Left lobe of liver (tissue), 2 donors: Measurements from ENCODE around the gene CAPN12. TPM values are rescaled to one million over a fixed set of nuclear protein-coding genes. Genes with fewer than 3 reads are reported as not detected.

Experiments used
- ATAC-seq: fragments of 200-7000 bp; cut with Tn5 transposase; one replicate; pipeline ENCODE4 v1.9.1; 2020; ENCODE audit warnings: mild to moderate bottlenecking, moderate library complexity
- DNase-seq: peaks from one replicate; pipeline ENCODE4 v3.0.0-alpha.2; 2020; ENCODE audit warnings: low spot score
- total RNA-seq: library from RNA; stranded (reverse); gene quantifications from one replicate; pipeline ENCODE4 v1.2.1, GENCODE V29; 2021
- donor health status: DM: no; HTN: no; CAD: no; lungs with moderate emphysema.
- donor health status: DM: no; HTN: yes; CAD: no.

CAPN12 gene
- total RNA-seq, 1 donor from 2014 or later, result 30.9 TPM

DNA sequence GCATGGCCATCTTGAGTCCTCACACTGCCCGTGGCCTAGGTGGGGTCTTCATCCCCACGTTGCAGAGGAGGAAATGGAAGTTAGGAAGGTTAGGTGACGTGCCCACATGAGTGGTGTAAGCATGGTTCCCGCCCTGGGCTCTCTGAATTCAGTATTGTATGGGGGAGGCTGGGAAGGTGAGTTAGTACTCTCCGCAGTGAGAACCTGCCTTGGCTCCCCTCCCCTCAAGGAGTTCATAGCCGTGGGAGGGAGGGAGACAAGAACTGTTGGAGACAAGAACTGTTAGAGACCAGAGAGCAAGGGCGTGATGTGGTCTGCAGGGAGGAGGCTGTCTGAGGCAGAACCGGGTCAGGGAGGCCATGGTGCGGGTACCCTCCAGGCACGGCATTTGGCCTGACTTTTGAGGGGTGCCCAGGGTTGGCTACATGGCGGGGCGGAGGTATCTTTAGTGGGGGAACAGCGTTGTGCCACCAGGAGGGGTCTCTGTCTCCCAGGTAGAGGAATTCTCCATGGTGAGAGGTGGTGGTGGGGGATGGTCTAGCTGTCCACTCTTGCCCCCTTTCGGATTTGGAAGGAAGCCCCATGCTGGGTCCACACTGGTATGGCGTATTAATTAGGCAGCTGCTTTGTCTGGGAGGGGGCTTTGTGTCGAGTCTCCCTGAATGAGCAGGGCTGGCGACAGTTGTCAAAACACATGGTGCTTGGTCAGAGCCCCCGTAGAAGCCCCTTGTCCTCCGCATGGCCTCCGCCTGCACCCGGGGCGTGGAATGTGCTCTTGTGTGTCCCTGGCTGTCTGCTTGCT is 45.8 kb downstream of the CAPN12 start:
- DNase-seq, result no peak
- ATAC-seq, result no peak

DNA sequence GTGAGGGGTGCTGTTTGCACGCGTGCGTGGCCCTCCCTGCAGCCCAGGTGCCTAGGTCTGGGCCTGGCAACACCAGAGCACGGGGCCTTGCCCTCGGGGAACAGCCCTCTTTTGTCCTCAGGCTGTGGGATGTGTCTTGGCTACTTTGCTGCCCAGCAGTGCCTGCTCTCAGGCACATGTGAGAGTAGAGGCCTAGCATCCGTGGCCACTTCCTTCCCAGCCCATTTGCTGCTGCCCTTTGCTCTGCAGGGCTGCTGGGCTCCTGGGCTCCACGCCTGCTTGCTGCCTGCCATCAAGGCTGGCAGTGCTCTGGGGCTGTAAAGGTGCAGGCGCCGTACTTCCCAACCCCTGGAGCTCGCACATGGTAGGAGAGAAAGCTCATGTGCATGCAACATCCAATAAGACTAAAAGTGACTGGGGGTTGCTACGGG is 46.6 kb downstream of the CAPN12 start:
- no peak for ATAC-seq
- DNase-seq, result no peak

DNA sequence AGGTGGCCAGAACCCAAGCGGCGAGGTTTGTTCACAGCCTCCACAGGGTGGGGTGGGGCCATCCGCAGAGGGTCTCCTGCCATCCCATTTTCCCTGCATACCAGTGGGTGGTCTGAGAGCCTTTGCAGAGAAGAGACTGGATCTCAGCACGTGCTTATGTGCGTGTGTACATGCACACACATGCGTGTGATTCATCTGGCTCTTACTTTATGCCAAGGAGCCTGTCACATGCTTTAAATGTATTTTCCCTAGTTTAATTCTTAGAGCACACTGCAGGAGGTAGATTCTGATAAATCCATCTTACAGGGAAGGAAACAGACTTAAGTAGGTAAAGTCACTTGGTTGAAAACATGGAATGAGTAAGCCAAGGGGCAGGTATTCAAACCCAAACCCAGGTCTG is 47.1 kb downstream of the CAPN12 start:
- ATAC-seq, result no peak
- DNase-seq, result no peak

GRCh38 chr19:38696729-38697055 is 47.6 kb downstream of the CAPN12 start:
- no peak for DNase-seq
- no peak for ATAC-seq

GRCh38 chr19:38695832-38696728 is 48.2 kb downstream of the CAPN12 start:
- no peak for ATAC-seq
- no peak for DNase-seq

GRCh38 chr19:38695317-38695683 is 49.0 kb downstream of the CAPN12 start:
- ATAC-seq, result peak; percentile 68
- DNase-seq, result no peak

DNA sequence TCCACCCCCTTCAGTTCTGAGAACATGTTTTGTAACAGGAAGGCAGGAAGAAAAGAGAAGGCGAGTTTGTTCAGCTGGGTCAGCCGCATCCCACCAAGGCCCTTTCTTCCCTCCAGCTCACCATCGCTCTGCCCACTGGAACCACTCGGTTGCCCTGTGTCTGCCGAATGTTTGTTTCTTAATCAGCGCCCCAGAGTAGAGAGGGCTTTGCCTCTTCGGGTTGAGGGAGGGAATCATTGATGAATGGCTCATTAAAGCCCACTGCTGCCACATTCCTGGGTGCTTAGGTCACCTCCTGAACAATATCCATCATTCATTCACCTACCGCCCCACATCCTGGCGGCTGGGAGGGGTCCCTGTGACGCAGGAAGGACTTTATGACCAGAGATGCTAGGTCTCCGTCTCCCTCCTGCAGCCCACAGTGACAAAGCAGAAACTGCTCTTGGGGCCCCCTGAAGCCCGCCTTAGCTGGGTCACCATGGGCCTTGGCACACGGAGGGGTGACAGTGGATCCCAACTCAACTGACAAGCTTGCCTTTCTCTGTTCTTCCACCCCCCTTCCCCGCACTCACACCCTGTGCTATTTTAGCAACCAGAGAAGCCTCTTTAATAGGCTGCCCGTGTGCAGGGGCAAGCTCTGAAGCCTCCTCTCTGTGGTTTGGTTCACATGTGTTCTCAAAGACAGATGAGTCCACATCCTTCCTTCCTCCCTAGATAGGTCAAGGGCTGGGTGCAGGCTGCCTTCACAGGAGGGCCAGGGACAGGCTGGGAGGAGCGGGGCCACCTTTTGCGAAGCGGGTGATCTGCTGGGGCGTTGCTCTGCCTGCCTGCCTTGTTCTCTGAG is 50.7 kb downstream of the CAPN12 start:
- DNase-seq, result no peak
- peak; percentile 6 for ATAC-seq

DNA sequence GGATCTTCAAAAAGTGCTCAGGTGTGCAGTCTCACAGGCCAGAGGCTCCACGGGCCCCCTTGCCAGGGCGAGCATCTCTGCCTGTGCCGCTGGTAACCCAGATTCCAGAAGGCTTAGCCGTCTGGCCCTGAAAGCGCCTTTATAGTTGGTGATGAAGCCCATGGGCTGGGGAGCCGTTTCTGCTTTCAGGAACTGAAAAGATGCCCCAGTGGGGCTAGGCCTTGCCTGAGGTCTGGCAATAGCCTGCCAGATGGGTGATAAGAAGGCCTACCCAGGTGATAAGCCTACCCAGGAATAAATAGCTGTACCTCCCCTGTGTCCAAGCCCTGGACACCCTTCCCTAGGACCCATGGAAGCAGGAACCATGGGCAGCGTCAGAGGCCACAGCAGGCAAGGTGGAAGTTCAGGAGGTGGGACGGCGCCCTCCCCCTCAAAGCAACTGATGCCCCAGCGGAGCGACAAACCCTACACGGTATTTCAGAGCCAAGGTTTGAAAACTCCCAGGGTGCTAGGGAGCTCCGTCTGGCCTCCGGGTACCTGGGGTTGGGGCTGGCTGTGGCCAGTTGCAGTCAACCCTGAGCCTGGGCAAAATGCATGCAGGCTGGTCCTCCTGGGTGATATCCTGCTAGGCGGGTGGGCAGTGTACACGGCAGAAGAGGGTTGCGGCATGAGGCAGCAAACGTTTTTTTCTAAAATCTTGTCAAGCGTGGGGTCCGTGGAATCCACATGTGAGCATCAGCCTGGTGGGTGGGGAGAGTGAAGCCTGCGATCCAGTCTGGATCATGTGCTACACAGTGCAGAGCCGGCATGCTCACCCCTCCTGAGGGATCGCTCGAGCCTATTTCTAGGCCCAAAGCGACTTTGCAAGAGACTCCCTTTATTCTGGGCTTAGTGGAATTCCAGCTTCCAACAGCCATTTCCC is 51.6 kb downstream of the CAPN12 start:
- no peak for ATAC-seq
- no peak for DNase-seq

GRCh38 chr19:38691938-38692457 is 52.3 kb downstream of the CAPN12 start:
- no peak for DNase-seq
- ATAC-seq, result peak; percentile 17

- no peak for ATAC-seq
- DNase-seq, result no peak
Measured at GRCh38 chr19:38690832-38691231, 53.4 kb downstream of the CAPN12 start.

- no peak for ATAC-seq
- DNase-seq, result no peak
Measured at GRCh38 chr19:38690146-38690545, 54.1 kb downstream of the CAPN12 start.

DNA sequence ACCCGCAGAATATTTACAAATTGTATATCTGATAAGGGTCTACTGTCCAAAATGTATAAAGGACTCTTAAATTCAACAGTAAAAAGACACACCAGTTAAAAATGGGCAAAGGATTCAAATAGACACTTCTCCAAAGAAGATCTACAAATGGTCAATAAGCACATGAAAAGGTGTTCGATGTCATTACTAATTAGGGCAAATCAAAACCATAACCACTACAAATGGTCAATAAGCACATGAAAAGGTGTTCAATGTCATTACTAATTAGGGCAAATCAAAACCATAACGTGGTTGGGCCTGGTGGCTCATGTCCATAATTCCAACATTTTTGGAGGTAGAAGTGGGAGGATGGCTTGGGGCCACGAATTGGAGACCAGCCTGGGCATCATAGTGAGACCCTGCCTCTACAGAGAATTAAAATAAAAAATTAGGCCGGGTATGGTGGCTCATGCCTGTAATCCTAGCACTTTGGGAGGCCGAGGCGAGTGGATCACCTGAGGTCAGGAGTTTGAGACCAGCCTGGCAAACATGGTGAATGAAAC is 56.4 kb downstream of the CAPN12 start:
- no peak for DNase-seq
- ATAC-seq, result no peak

- ATAC-seq, result no peak
- DNase-seq, result no peak
Measured at GRCh38 chr19:38686530-38686888, 57.8 kb downstream of the CAPN12 start.

DNA sequence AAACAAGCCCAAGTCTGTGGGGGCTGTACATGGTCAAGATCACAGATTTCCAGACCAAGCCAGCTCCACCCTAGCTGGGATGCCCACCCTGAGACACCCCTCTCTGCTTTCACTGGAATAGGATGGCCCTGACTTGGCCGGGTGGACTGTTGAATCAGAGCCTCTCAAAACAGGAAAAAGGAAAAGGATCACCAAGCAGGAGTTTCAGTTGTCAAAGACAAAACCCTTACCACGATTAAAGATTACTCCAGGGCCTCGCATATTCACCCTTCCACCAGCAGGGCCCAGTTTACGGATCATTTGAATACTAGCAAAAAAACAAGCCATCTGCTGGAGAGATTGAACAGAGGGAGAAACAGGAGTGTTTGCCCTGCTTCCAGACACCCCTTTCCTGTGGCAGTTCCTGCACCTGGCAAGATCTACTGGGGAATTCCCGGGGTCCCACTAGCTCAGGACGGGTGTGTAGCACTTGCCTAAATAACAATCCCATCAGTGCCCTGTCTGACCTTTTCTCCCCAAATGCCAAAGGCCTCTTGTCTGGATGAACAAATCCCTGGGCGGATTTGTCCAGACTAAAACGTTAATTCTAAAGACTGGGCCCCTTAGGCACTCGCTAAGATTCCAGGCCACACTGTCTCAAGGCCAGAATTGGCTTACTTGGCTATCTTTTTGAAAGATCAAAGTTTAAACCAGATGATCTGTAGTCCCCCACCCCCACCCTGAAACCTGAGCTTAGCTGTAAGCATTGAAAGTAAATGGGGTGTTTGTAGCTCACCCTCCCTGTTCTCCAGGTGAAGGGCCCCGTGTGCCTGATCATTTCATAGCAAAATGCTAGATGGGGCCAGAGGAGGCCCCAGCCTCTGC is 58.4 kb downstream of the CAPN12 start:
- ATAC-seq (peak; percentile 24), DNase-seq (no peak)

- ATAC-seq (no peak), DNase-seq (no peak)
Measured at GRCh38 chr19:38684862-38685665, 59.2 kb downstream of the CAPN12 start.

DNA sequence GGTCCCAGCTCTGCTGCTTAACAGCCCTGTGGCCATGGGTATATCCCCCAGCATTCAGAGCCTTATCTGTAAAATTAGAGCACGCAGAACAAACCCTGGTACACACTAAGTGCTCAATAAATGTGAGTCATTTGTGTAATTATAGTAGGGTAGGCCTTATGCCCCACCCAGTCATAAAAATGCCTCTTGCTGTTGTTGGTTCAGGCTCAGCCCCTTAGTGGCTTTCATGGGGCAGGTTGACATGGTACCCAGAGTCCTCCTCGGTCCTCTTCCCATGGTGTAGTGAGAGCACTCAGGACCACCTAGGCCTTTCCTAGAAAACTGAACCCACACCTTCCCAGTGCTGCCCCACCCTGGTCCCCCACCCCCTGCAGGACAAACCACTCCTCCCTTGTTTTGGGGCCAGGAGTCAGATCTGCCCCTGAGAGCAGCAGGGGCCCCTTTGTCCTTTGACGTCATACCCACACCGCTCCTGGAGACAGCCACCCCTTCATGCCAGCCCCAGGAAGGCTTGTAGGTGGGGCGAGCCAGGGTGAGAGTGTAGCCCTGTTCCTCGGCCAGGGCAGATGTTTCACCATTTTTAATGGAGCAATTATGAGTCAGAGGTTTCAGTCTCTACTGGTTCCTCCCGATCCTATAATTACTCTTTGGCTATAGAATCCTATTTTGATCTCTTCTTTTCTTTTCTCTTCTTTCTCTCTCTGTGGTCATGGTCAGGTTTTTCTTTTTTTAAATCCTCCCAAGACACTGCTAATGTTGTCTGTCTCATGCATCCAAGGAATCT is 60.0 kb downstream of the CAPN12 start:
- DNase-seq, result no peak

More for the DNA sequence above, 60.0 kb downstream of the CAPN12 start:
- no peak for ATAC-seq
